Coronary artery (tissue), 2 donors: ENCODE data around the gene ABCF2.

ENCODE experiments used
- DNase-seq: peaks from one replicate; pipeline ENCODE4 v3.0.0-alpha.2; 2017; ENCODE audit warnings: low spot score
- H3K27ac ChIP-seq, 2 donors: fragments of 200-600 bp; sonication (generic); one replicate each; pipeline ENCODE4 v1.5.1; 2016 to 2019
- H3K4me3 ChIP-seq: fragments of 200-600 bp; sonication (generic); 2 replicates; pipeline ENCODE4 v1.5.1; 2016; ENCODE audit warnings: mild to moderate bottlenecking, moderate library complexity
- TF ChIP-seq, protein P1 (sequence below): fragments of 200-600 bp; sonication (generic); IDR thresholded peaks from one replicate; pipeline ENCODE4 v1.5.1; 2019; ENCODE audit warnings: antibody characterized with exemption

ABCF2 gene

DNA sequence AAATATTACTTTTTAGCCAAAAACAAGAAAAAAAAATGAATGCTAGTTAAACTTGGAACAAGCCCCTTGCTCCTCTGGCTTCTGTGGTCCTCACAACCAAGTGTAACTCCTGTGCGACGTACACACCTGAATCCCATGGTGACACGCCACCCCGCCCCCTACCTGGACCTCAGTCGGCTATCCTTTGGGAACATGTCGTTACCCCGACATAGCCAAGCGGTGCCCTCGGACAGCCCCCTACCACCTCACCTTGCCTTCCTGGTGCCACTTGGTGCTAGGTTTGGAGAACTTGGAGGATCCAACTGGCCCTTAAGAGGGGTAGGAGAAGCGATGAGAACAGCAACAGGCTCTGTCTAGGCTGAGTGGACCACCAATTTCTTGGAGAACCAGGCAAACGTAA, 33.5 kb upstream of the ABCF2 start:
- Histone ChIP-seq H3K27ac (no peak overlapping the region), H3K4me3 (no peak overlapping the region)
- TF ChIP-seq, protein P1, sequence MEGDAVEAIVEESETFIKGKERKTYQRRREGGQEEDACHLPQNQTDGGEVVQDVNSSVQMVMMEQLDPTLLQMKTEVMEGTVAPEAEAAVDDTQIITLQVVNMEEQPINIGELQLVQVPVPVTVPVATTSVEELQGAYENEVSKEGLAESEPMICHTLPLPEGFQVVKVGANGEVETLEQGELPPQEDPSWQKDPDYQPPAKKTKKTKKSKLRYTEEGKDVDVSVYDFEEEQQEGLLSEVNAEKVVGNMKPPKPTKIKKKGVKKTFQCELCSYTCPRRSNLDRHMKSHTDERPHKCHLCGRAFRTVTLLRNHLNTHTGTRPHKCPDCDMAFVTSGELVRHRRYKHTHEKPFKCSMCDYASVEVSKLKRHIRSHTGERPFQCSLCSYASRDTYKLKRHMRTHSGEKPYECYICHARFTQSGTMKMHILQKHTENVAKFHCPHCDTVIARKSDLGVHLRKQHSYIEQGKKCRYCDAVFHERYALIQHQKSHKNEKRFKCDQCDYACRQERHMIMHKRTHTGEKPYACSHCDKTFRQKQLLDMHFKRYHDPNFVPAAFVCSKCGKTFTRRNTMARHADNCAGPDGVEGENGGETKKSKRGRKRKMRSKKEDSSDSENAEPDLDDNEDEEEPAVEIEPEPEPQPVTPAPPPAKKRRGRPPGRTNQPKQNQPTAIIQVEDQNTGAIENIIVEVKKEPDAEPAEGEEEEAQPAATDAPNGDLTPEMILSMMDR: no peak
- DNase-seq: no peak

DNA sequence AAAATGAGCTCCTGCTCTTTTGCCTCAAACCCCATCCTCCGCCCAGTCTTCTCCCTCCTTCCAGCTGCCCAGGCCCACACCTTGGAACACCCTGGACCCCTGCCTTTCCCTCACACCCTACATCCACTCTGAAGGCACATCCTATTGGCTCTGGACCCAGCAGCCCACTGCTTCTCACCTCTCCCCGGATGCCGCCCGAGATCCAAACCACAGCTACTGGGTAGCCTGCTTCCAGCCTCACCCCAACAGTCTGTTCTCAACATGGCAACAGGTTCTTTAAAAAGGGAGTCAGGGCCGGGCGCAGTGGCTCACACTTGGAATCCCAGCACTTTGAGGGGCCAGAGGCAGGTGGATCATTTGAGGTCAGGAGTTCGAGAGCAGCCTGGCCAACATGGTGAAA, 31.0 kb upstream of the ABCF2 start:
- Histone ChIP-seq H3K27ac (no peak overlapping the region), H3K4me3 (no peak overlapping the region)
- TF ChIP-seq, protein P1: no peak
- no peak for DNase-seq

DNA sequence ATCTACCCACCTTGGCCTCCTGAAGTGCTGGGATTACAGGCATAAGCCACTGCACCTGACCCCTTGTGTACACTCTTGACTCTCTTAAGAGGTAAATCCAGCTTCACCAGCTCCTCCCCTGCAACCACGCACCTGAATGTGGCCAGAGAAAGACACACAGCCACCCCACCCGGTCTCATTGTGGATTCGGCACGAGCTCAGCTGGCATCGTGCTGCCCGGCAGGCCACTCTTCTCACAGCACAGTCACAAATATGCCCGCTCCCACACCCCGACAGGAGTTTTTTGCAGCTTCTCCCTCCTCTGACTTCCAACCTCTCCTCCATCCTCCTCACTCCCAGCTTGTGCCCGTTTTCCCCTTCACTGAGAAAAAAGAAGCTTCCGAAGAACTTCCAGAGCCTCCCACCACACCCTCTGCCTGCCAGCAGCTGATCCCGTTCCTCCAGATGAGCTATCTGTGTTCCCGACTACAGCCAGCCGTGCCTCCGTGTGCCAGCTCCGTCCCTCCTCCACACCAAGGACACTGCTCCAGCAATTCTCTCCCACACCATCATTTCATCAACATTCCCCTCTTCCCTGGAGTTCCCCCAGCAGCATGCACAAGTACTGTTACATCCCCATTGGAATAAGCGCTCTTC, 29.5 kb upstream of the ABCF2 start:
- H3K4me3 ChIP-seq: no peak overlapping the region
- no peak for DNase-seq
- TF ChIP-seq, protein P1: no peak
- H3K27ac ChIP-seq: no peak overlapping the region

DNA sequence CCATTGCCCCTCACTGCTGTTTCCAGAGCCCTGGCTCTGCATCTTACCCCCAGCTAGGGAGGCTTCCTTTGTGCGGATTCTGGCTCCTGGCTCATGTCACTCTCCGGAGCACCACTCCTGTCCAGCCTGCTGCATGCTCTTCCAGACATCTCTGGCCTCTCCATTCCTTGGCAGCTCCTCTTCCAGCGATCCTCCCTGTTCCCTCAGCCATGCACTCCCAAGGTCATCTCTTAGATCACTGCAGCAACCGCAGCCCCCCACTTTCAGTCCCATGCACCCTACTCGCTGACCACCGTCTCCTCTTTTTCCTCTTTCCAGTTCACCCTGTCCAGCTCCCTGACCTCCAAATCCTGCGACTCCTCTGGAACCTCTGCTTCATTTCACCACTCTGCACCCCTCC, 28.4 kb upstream of the ABCF2 start:
- no peak overlapping the region for H3K27ac ChIP-seq
- no peak overlapping the region for H3K4me3 ChIP-seq
- DNase-seq: no peak
- TF ChIP-seq, protein P1: no peak

DNA sequence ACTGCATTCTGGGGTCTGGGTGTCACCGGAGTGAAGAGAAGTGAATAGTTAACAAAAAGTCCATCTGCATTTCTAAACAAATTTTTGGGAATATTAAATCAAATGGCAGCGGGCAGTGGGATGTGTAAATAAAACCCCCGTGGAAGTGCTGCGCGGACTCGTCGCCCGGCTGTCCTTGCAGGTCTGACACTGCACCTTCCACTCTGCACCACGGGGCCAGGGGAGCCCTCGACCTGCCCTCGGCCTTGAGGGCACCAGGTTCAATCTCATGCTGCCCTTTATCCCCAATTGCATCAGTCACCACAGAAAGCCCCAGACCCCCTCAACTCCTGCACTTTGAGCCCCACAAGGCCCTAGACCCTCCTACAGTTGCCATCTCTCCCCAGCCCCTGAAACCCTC, 27.8 kb upstream of the ABCF2 start:
- Histone ChIP-seq H3K27ac (peak overlapping the region in 1 of 2 donors; percentile 99), H3K4me3 (no peak overlapping the region)
- TF ChIP-seq, protein P1: no peak
- DNase-seq: no peak

DNA sequence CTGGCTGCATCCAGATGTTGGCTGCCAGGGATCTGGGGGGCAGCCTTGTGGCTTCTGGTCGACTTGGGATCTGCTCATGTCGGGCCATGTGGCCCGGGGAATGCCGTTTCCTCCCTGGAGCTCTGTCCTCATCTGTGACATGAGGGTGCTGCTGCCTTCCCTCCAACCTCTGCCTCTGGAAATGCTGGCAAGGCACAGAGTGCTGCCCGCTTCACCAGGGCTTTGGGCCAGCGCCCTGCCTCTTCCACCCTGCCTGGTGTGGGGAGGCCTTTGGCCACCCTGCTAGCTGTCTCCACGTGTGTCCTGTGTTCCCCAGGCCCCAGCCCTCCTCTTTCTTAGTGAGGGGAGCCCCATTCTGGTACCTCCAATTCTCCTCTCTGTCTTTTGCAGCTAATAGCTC, 27.3 kb upstream of the ABCF2 start:
- H3K27ac ChIP-seq: peak overlapping the region; percentile 18 to 99
- no peak for DNase-seq
- H3K4me3 ChIP-seq: no peak overlapping the region
- TF ChIP-seq, protein P1: no peak

DNA sequence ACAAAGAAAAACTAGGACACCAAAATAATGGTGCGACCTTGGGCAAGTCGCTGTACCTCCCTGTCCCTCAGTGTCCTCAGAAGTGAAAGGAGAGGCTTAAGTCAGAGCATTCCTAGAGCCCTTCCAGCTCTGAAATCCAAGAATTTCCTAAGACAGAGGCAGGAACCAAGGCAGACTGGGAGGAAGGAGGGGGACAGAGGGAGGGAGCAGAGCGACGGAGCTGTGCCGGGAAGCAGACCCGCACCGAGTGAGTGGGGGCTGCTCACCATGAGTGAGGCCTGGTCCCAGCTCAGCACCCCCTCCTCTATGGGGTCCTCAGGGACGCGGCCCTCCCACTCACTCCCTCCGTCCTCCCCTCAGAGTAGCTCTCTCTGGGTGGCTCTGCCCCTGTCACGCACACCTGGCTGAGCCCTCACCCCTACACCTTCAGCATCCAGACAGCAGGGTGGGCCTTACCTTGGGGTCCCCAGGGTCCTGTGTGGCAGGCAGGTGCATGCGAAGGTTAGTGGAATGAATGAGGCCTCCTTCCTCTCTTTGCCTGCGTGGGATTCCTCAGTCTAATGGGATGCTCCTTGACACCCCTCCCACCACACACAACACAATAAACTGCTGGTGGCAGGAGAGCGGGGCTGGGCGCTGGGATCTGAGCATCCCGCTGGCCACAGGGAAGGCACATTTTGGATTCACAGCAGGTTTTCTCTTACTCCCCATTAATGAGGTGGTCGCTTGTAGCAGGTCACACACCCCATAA, 26.1 kb upstream of the ABCF2 start:
- H3K27ac ChIP-seq: peak overlapping the region; percentile 97 to 99
- H3K4me3 ChIP-seq: peak overlapping the region; percentile 94
- DNase-seq: no peak
- TF ChIP-seq, protein P1: no peak
